ENCODE data around the gene PROCA1. TPM values are rescaled to one million over a fixed set of nuclear protein-coding genes. Genes with fewer than 3 reads are reported as not detected.

PROCA1 gene
- total and polyA plus RNA-seq, 2 of the 13 experiments (the other 11 are each of a cell fraction or from before 2014, with no cell fraction given), result 0.73 to 1.5 TPM

- ChIA-PET POLR2A (interaction anchor here (1.2 to 12.3 kb wide), 4 partner anchors 23 to 105 kb away, joined by 4 to 590 read pairs (median 12); partner anchors contain the start of genes NEK8, PROCA1, RPL23A and TLCD1), CTCF (ENCODE audit: low intra/inter-chr PET ratio, low total read pairs) (interaction anchor here (0.7 to 4.1 kb wide), 8 partner anchors 13 to 153 kb away, joined by 3 to 142 read pairs (median 4); partner anchors contain the start of genes BLTP2, DHRS13, NEK8 and TLCD1)
- in situ Hi-C loops (cut with HindIII; ENCODE audit: extremely low pct_ligation_motif_present, low pct_unique_long_range_greater_than_20kb), result no loop called here
- peaks cover 52% of the 10 kb centered on the region for H4K20me1 ChIP-seq (ENCODE audit: insufficient read depth, low read length)
- ATAC-seq (peak; percentile 66), FAIRE-seq (peak; percentile 97), DNase-seq (ENCODE audit: low spot score) (peak; percentile 88)
- 0 out of 2 replicates have a peak overlapping the region, but pooled peaks have one; percentile 0 for H3K4me2 ChIP-seq (ENCODE audit: low read depth, low read length)
- H3K79me2 ChIP-seq (ENCODE audit: insufficient read depth, low read length), result peaks cover 20% of the 10 kb centered on the region
- no peak overlapping the region for H2AFZ ChIP-seq (ENCODE audit: low read length)
- intact Hi-C loops (cut with micrococcal nuclease; ENCODE audit: unreplicated experiment), result loop anchor here (1.0 to 2.0 kb wide), 2 partner anchors 23 to 66 kb away; no protein-coding TSS in a partner anchor
- peak overlapping the region; percentile 2; the same call in 1 of the 2 replicates for H3K9ac ChIP-seq (ENCODE audit: insufficient read depth, low read depth, low read length)
- peak overlapping the region; percentile 37 for H3K27ac ChIP-seq (ENCODE audit: extremely low read length, insufficient read depth, low read length)
- BruUV-seq (replicated peaks), result TSS peak; percentile 55
- 53% methylated on average over 20 of the region's 20 CpGs for WGBS (ENCODE audit: low lambda C conversion rate)
- H3K4me1 ChIP-seq (ENCODE audit: insufficient read depth, low read length), result peaks cover 50% of the 10 kb centered on the region
- H3K27me3 ChIP-seq (ENCODE audit: control insufficient read depth in 1 of 2, insufficient read depth in 2 of 2, low read length in 2 of 2), result no peaks in the 10 kb centered on the region
- no peaks in the 10 kb centered on the region for H3K9me3 ChIP-seq (ENCODE audit: low read length)
- no peak overlapping the region for H3K4me3 ChIP-seq (replicated peaks in 1 of 3; ENCODE audit: insufficient read depth in 1 of 3, low read depth in 2 of 3, low read length in 3 of 3)
- H3K36me3 ChIP-seq (replicated peaks in 1 of 2; ENCODE audit: control insufficient read depth in 1 of 2, insufficient read depth in 2 of 2, low read length in 2 of 2), result peaks cover 39 to 43% of the 10 kb centered on the region in 2 experiments
- peak; percentile 47; the same call in 1 of the 2 replicates for TF ChIP-seq CEBPG (CRISPR knock-in tag; IDR thresholded peaks at IDR 0.05)
- TF ChIP-seq SIN3B (IDR thresholded peaks at IDR 0.05; ENCODE audit: low read length), result peak; percentile 56; the same call in 1 of the 2 replicates
- TF ChIP-seq GRHL1 (CRISPR knock-in tag; conservative IDR thresholded peaks at IDR 0.05), result no peak
- 0 out of 2 replicates have a peak, but pooled peaks have one; percentile 45 for TF ChIP-seq ZFP37 (CRISPR knock-in tag; IDR thresholded peaks at IDR 0.05; ENCODE audit: borderline replicate concordance)
- no peak for TF ChIP-seq TOPORS (CRISPR knock-in tag; IDR thresholded peaks at IDR 0.05)
- TF ChIP-seq PATZ1 (CRISPR knock-in tag; IDR thresholded peaks at IDR 0.05), result peak; percentile 52; the same call in 1 of the 2 replicates
- no peak; the same call in 1 of the 2 replicates for TF ChIP-seq MAZ (IDR thresholded peaks at IDR 0.05; ENCODE audit: borderline replicate concordance, low read depth, low read length)
- TF ChIP-seq MAZ (CRISPR knock-in tag; IDR thresholded peaks at IDR 0.05; ENCODE audit: low read depth), result no peak
- TF ChIP-seq ZBTB14 (CRISPR knock-in tag; IDR thresholded peaks at IDR 0.05), result no peak; the same call in 1 of the 2 replicates
- no peak for TF ChIP-seq ZNF234 (CRISPR knock-in tag; conservative IDR thresholded peaks at IDR 0.05)
- TF ChIP-seq ZNF343 (CRISPR knock-in tag; IDR thresholded peaks at IDR 0.05), result no peak
- TF ChIP-seq PTBP1 (IDR thresholded peaks at IDR 0.05; ENCODE audit: low read depth, low read length, poor library complexity, severe bottlenecking), result no peak
- no peak for TF ChIP-seq JARID2 (CRISPR knock-in tag; IDR thresholded peaks at IDR 0.05; ENCODE audit: insufficient replicate concordance)
- TF ChIP-seq NFKBIZ (CRISPR knock-in tag; IDR thresholded peaks at IDR 0.05), result no peak
- TF ChIP-seq SOX6 (IDR thresholded peaks at IDR 0.05), result no peak
- TF ChIP-seq SOX6 (CRISPR knock-in tag; IDR thresholded peaks at IDR 0.05), result peak; percentile 64; the same call in 1 of the 2 replicates
- no peak for TF ChIP-seq ZNF839 (CRISPR knock-in tag; IDR thresholded peaks at IDR 0.05; ENCODE audit: borderline replicate concordance)
- no peak for TF ChIP-seq EEA1 (CRISPR knock-in tag; IDR thresholded peaks at IDR 0.05; ENCODE audit: borderline replicate concordance)
- no peak for TF ChIP-seq ZNF558 (CRISPR knock-in tag; IDR thresholded peaks at IDR 0.05; ENCODE audit: borderline replicate concordance)
Measured at GRCh38 chr17:28750178-28751047, 38.7 kb upstream of the PROCA1 start.

Data from HepG2 (cell line).